ENCODE data around the gene VPS13D. TPM values are rescaled to one million over a fixed set of nuclear protein-coding genes. Genes with fewer than 3 reads are reported as not detected.

Gene VPS13D
- polyA plus RNA-seq, 1 of the 3 experiments (the other 2 are of a cell fraction): 15.0 TPM

DNA sequence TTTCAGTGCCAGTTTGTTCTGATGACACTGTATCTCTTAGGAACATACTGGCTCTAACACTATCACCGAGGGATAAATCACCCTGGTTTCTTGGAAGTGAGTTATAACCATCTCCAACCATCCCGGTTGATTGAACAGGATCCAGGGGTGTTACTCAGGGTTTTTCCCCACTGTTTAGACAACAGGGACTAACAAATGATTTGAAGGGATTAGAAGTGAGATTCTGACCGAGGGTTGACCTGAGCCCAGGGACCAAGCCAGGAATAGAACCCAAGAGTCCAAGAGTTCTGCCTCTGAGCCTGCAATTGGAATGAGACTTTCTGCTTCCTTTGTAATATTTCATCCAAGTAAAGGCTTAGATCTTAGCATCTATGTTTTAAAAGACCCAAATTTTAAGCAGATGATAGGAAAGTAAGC, 234.2 kb downstream of the VPS13D start:
- Histone ChIP-seq H3K4me1 (ENCODE audit: control insufficient read depth in 1 of 2, insufficient read depth in 2 of 2, low read depth in 1 of 2, low read length in 1 of 2) (peaks cover 16 to 21% of the 10 kb centered on the region in 2 experiments), H3K4me2 (peak overlapping the region; percentile 40), H3K79me2 (ENCODE audit: insufficient read depth) (no peaks in the 10 kb centered on the region), H3K9me2 (no peaks in the 10 kb centered on the region), H3K9me3 (no peaks in the 10 kb centered on the region), H3K27me3 (ENCODE audit: insufficient read depth) (no peaks in the 10 kb centered on the region), H3K4me3 (ENCODE audit: low read depth in 2 of 2, low read length in 1 of 2) (no peak overlapping the region), H3F3A (replicated peaks; ENCODE audit: insufficient read depth) (no peaks in the 10 kb centered on the region), H2AFZ (ENCODE audit: low read depth) (no peak overlapping the region), H3K9ac (peak overlapping the region; percentile 7; the same call in 1 of the 2 replicates), H3K36me3 (replicated peaks in 1 of 2; ENCODE audit: control insufficient read depth in 1 of 2, insufficient read depth in 2 of 2, low read length in 1 of 2) (peaks cover 0 to 3% of the 10 kb centered on the region in 2 experiments), H4K20me1 (ENCODE audit: insufficient read depth) (no peaks in the 10 kb centered on the region), H3K27ac (ENCODE audit: low read depth in 2 of 2, low read length in 1 of 2) (peak overlapping the region; percentile 44 to 83)
- WGBS (ENCODE audit: low lambda C conversion rate): 94% methylated on average over 3 of the region's 3 CpGs
- no peak for DNase-seq
- CTCF ChIA-PET: no interaction called here
- POLR2A ChIA-PET: no interaction called here
- TF ChIP-seq RXRA (IDR thresholded peaks at IDR 0.05; ENCODE audit: borderline replicate concordance, low read depth): no peak
- no peak for TF ChIP-seq GATA2 (CRISPR knock-in tag; IDR thresholded peaks at IDR 0.05)
- no peak for TF ChIP-seq CHD2 (IDR thresholded peaks at IDR 0.05; ENCODE audit: low read length, partially characterized antibody)
- no peak for TF ChIP-seq SMC3 (IDR thresholded peaks at IDR 0.05; ENCODE audit: low read depth, low read length)
- TF ChIP-seq, protein P1, sequence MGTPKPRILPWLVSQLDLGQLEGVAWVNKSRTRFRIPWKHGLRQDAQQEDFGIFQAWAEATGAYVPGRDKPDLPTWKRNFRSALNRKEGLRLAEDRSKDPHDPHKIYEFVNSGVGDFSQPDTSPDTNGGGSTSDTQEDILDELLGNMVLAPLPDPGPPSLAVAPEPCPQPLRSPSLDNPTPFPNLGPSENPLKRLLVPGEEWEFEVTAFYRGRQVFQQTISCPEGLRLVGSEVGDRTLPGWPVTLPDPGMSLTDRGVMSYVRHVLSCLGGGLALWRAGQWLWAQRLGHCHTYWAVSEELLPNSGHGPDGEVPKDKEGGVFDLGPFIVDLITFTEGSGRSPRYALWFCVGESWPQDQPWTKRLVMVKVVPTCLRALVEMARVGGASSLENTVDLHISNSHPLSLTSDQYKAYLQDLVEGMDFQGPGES (IDR thresholded peaks at IDR 0.05; ENCODE audit: low read depth, low read length): no peak
- TF ChIP-seq, protein P2, sequence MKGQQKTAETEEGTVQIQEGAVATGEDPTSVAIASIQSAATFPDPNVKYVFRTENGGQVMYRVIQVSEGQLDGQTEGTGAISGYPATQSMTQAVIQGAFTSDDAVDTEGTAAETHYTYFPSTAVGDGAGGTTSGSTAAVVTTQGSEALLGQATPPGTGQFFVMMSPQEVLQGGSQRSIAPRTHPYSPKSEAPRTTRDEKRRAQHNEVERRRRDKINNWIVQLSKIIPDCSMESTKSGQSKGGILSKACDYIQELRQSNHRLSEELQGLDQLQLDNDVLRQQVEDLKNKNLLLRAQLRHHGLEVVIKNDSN (IDR thresholded peaks at IDR 0.05; ENCODE audit: borderline replicate concordance, low read depth): no peak

DNA sequence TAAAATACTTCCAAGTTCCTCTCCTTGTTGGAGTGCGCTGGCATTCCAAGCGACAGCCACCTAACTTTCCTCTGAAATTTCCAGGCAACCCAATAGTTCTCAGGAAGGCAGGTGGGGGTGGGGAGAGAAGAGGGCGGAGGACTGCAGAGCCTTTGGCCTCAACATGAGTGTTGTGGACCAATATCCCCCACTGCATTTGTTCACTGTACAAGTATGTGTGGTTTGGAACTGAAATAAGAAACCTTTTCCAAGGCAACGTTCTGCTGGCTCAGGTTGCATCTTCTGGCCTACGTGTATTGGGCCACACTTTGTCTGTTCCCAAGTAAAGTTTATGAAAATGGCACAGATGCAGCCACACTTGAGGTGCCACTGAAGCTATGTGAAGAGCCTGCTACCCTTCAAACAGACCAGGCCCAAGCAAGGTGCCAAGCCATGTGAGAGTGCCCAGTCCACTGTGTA, 234.8 kb downstream of the VPS13D start:
- CTCF ChIA-PET: no interaction called here
- Histone ChIP-seq H3K9ac (peak overlapping the region; percentile 7; the same call in 1 of the 2 replicates), H3K27me3 (ENCODE audit: insufficient read depth) (no peaks in the 10 kb centered on the region), H3F3A (replicated peaks; ENCODE audit: insufficient read depth) (no peaks in the 10 kb centered on the region), H3K9me2 (no peaks in the 10 kb centered on the region), H3K27ac (ENCODE audit: low read depth in 2 of 2, low read length in 1 of 2) (peak overlapping the region; percentile 44 to 86), H3K4me2 (peak overlapping the region; percentile 40), H3K4me1 (ENCODE audit: control insufficient read depth in 1 of 2, insufficient read depth in 2 of 2, low read depth in 1 of 2, low read length in 1 of 2) (peaks cover 21% of the 10 kb centered on the region in 2 experiments), H3K79me2 (ENCODE audit: insufficient read depth) (no peaks in the 10 kb centered on the region), H4K20me1 (ENCODE audit: insufficient read depth) (no peaks in the 10 kb centered on the region), H2AFZ (ENCODE audit: low read depth) (no peak overlapping the region), H3K4me3 (ENCODE audit: low read depth in 2 of 2, low read length in 1 of 2) (no peak overlapping the region), H3K9me3 (no peaks in the 10 kb centered on the region), H3K36me3 (replicated peaks in 1 of 2; ENCODE audit: control insufficient read depth in 1 of 2, insufficient read depth in 2 of 2, low read length in 1 of 2) (peaks cover 0 to 3% of the 10 kb centered on the region in 2 experiments)
- DNase-seq: no peak
- 49% methylated on average over 5 of the region's 5 CpGs for WGBS (ENCODE audit: low lambda C conversion rate)
- POLR2A ChIA-PET: no interaction called here
- TF ChIP-seq FOXM1 (IDR thresholded peaks at IDR 0.05; ENCODE audit: low read depth): no peak
- no peak for TF ChIP-seq NRF1 (IDR thresholded peaks at IDR 0.05; ENCODE audit: low read depth, low read length)
- TF ChIP-seq, protein P3, sequence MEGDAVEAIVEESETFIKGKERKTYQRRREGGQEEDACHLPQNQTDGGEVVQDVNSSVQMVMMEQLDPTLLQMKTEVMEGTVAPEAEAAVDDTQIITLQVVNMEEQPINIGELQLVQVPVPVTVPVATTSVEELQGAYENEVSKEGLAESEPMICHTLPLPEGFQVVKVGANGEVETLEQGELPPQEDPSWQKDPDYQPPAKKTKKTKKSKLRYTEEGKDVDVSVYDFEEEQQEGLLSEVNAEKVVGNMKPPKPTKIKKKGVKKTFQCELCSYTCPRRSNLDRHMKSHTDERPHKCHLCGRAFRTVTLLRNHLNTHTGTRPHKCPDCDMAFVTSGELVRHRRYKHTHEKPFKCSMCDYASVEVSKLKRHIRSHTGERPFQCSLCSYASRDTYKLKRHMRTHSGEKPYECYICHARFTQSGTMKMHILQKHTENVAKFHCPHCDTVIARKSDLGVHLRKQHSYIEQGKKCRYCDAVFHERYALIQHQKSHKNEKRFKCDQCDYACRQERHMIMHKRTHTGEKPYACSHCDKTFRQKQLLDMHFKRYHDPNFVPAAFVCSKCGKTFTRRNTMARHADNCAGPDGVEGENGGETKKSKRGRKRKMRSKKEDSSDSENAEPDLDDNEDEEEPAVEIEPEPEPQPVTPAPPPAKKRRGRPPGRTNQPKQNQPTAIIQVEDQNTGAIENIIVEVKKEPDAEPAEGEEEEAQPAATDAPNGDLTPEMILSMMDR (IDR thresholded peaks at IDR 0.05): no peak
- no peak for TF ChIP-seq MEF2A (IDR thresholded peaks at IDR 0.05; ENCODE audit: borderline replicate concordance, low read depth)
- TF ChIP-seq, protein P4, sequence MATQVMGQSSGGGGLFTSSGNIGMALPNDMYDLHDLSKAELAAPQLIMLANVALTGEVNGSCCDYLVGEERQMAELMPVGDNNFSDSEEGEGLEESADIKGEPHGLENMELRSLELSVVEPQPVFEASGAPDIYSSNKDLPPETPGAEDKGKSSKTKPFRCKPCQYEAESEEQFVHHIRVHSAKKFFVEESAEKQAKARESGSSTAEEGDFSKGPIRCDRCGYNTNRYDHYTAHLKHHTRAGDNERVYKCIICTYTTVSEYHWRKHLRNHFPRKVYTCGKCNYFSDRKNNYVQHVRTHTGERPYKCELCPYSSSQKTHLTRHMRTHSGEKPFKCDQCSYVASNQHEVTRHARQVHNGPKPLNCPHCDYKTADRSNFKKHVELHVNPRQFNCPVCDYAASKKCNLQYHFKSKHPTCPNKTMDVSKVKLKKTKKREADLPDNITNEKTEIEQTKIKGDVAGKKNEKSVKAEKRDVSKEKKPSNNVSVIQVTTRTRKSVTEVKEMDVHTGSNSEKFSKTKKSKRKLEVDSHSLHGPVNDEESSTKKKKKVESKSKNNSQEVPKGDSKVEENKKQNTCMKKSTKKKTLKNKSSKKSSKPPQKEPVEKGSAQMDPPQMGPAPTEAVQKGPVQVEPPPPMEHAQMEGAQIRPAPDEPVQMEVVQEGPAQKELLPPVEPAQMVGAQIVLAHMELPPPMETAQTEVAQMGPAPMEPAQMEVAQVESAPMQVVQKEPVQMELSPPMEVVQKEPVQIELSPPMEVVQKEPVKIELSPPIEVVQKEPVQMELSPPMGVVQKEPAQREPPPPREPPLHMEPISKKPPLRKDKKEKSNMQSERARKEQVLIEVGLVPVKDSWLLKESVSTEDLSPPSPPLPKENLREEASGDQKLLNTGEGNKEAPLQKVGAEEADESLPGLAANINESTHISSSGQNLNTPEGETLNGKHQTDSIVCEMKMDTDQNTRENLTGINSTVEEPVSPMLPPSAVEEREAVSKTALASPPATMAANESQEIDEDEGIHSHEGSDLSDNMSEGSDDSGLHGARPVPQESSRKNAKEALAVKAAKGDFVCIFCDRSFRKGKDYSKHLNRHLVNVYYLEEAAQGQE (IDR thresholded peaks at IDR 0.05; ENCODE audit: low read depth, low read length): peak; percentile 28; the same call in 1 of the 2 replicates
- TF ChIP-seq EP300 (IDR thresholded peaks at IDR 0.05; ENCODE audit: borderline replicate concordance in 1 of 2, low read depth in 1 of 2, low read length in 1 of 2): peak; percentile 34 to 85; a peak in 2 of 4 replicates
- TF ChIP-seq RFX5 (IDR thresholded peaks at IDR 0.05; ENCODE audit: low read length): no peak
- no peak for TF ChIP-seq GABPA (IDR thresholded peaks at IDR 0.05; ENCODE audit: low read depth)
- no peak for TF ChIP-seq RAD21 (IDR thresholded peaks at IDR 0.05; ENCODE audit: low read length)
- no peak for TF ChIP-seq EZH2phosphoT487 (IDR thresholded peaks at IDR 0.05; ENCODE audit: borderline replicate concordance, low read depth)
- TF ChIP-seq, protein P5, sequence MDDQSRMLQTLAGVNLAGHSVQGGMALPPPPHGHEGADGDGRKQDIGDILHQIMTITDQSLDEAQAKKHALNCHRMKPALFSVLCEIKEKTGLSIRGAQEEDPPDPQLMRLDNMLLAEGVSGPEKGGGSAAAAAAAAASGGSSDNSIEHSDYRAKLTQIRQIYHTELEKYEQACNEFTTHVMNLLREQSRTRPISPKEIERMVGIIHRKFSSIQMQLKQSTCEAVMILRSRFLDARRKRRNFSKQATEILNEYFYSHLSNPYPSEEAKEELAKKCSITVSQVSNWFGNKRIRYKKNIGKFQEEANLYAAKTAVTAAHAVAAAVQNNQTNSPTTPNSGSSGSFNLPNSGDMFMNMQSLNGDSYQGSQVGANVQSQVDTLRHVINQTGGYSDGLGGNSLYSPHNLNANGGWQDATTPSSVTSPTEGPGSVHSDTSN (IDR thresholded peaks at IDR 0.05): peak; percentile 31; the same call in 1 of the 2 replicates
- no peak for TF ChIP-seq MXI1 (IDR thresholded peaks at IDR 0.05; ENCODE audit: low read depth, low read length)

All from SK-N-SH (cell line).